Heart left ventricle (tissue), 16 donors: ENCODE results near the gene UBXN4. TPM values are rescaled to one million over a fixed set of nuclear protein-coding genes. Genes with fewer than 3 reads are reported as not detected.

Source experiments
- ATAC-seq, 4 donors: fragments of 200-7000 bp; cut with Tn5 transposase; one replicate each; pipeline ENCODE4 v1.9.1; 2020 to 2022; ENCODE audit warnings: moderate library complexity in 4 of 4, mild to moderate bottlenecking in 3 of 4, moderate number of reproducible peaks in 1 of 4
- DNase-seq, 5 donors: peaks; one replicate each; pipeline ENCODE4 v3.0.0-alpha.2; 2020
- H3K27ac ChIP-seq, 12 donors: fragments of 200-600 bp; sonication (generic) in 4 of 12; one replicate each; pipeline versions ENCODE4 v1.5.0 to v1.8.0; 2016 to 2022; ENCODE audit warnings: mild to moderate bottlenecking in 2 of 12
- H3K27me3 ChIP-seq, 9 donors: fragments of 200-600 bp; sonication (generic) in 2 of 9; one replicate each; pipeline versions ENCODE4 v1.5.1 to v1.8.0; 2016 to 2022; ENCODE audit warnings: mild to moderate bottlenecking in 3 of 9
- H3K36me3 ChIP-seq, 9 donors: fragments of 200-600 bp; sonication (generic) in 2 of 9; one replicate each; pipeline versions ENCODE4 v1.5.0 to v1.8.0; 2018 to 2022; ENCODE audit warnings: mild to moderate bottlenecking in 2 of 9
- H3K4me1 ChIP-seq, 12 donors: fragments of 200-600 bp; sonication (generic) in 4 of 12; one replicate each; pipeline versions ENCODE4 v1.5.0 to v1.8.0; 2016 to 2022; ENCODE audit warnings: mild to moderate bottlenecking in 3 of 12
- H3K4me3 ChIP-seq, 12 donors: fragments of 200-600 bp; sonication (generic) in 4 of 12; one replicate each; pipeline versions ENCODE4 v1.5.0 to v1.8.0; 2017 to 2022; ENCODE audit warnings: mild to moderate bottlenecking in 9 of 12, moderate library complexity in 4 of 12
- H3K9me3 ChIP-seq, 12 donors: fragments of 200-600 bp; sonication (generic) in 4 of 12; one replicate each; pipeline versions ENCODE4 v1.5.0 to v1.8.0; 2016 to 2022; ENCODE audit warnings: mild to moderate bottlenecking in 1 of 12
- POLR2A ChIP-seq, 2 donors: fragments of 450-650 bp; IDR thresholded peaks; one replicate each; pipeline ENCODE4 v1.6.1; 2017; ENCODE audit warnings: antibody characterized with exemption in 2 of 2, mild to moderate bottlenecking in 2 of 2, moderate library complexity in 2 of 2
- WGBS, 4 donors: extraction: QIAGEN DNeasy Blood & Tissue Kit in 2 of 4; methylation state at CpG; one replicate each; pipeline versions ENCODE4 v1.1.5 to v1.1.7; 2013 to 2018; 5-methylcytosine and 5-hydroxymethylcytosine counted together
- intact Hi-C, 10 donors: fragments of 100-400 bp; cut with DNase I; formaldehyde crosslinking; loops; one replicate each; pipeline versions ENCODE4 v1.11.1 to v1.14.2; 2022
- polyA plus RNA-seq, 2 donors: library from polyadenylated mRNA; stranded (reverse); fragments of 200-250 nt; gene quantifications; one replicate each; pipeline ENCODE4 v1.2.3, GENCODE V29; 2013
- total RNA-seq, 9 donors: library from RNA; depleted of rRNA in 2 of 9; stranded (reverse); fragments of >200 nt in 2 of 9; fragmentation: NEBNext Ultra II Directional in 3 of 9; extraction: Animal tissue kit (Norgen Biotek cat#: 25700) in 3 of 9; gene quantifications; one replicate each; pipeline versions ENCODE4 v1.1.0 to v1.2.4, GENCODE V29; 2016 to 2023
- TF ChIP-seq, protein P1 (sequence below), 12 donors: fragments of 200-600 bp; sonication (generic) in 4 of 12; IDR thresholded peaks; one replicate each; pipeline versions ENCODE4 v1.5.0 to v1.8.0; 2018 to 2022; ENCODE audit warnings: antibody characterized with exemption in 12 of 12, mild to moderate bottlenecking in 5 of 12
- donor health status: ischemic (EF 13 %, LVEDD 7.1; RV severe dilation, severe dysfunction).
- donor health status: healthy with polysubstance abuse.
- donor health status: DM: no; HTN: yes; CAD: no.
- donor health status: DM: no; HTN: no; CAD: no.
- donor health status: ischemic (EF 25% LVEDD 6.9; RV normal size, moderate dysfunction).
- donor health status: ischemic (EF 25% LVEDD 5.7; RV mildly dilated, moderate dysfunction).
- donor health status: healthy.
- donor health status: DM: yes; HTN: yes; CAD: no.
- donor health status: ischemic (EF 35%, LVEDD 5.7; RV mildly dilated, moderate dysfunction).
- donor health status: nonischemic (EF 11% LVEDD 7.7; RV severe dilation, severe dysfunction).
- donor health status: DM: yes; HTN: yes; CAD: no.
- donor health status: PGD.
- donor health status: ischemic (EF 29% LVEDD 5.4; RV normal size, mild dysfunction).
- donor health status: nonischemic (EF 23%, LVEDD 6.1; RV moderate dilation, normal function).

UBXN4 gene
- total and polyA plus RNA-seq, 11 donors, result 28.2 to 90.5 (median 54.6) TPM

DNA sequence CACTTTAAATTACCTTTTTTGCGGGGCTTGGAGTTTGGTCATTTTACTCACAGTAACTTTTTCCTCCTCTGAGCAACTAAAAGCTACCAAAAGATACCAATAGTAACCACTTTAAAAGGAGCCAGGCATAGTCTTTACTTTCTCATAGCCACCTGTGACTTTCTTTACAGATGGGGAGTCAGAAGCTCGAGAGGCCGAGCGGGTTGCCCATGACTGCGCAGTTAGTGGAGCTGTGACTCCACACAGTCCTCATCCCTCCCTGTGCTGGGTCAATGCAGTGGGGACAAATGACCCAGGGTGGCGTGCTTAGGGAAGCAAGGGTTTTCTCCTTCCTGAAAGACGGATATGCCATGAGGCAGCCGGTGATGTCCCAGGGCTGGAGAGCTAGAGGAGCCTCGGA, 83.5 kb downstream of the UBXN4 start:
- ATAC-seq, result no peak
- TF ChIP-seq, protein P1, sequence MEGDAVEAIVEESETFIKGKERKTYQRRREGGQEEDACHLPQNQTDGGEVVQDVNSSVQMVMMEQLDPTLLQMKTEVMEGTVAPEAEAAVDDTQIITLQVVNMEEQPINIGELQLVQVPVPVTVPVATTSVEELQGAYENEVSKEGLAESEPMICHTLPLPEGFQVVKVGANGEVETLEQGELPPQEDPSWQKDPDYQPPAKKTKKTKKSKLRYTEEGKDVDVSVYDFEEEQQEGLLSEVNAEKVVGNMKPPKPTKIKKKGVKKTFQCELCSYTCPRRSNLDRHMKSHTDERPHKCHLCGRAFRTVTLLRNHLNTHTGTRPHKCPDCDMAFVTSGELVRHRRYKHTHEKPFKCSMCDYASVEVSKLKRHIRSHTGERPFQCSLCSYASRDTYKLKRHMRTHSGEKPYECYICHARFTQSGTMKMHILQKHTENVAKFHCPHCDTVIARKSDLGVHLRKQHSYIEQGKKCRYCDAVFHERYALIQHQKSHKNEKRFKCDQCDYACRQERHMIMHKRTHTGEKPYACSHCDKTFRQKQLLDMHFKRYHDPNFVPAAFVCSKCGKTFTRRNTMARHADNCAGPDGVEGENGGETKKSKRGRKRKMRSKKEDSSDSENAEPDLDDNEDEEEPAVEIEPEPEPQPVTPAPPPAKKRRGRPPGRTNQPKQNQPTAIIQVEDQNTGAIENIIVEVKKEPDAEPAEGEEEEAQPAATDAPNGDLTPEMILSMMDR (IDR thresholded peaks at IDR 0.05), result no peak
- no peak for TF ChIP-seq POLR2A (IDR thresholded peaks at IDR 0.05)
- Histone ChIP-seq H3K36me3 (no peaks in the 10 kb centered on the region), H3K27me3 (peaks cover 0 to 4% (median 0%) of the 10 kb centered on the region in 9 donors), H3K27ac (peak overlapping the region in 1 of 12 donors; percentile 33), H3K4me3 (no peak overlapping the region), H3K9me3 (peaks cover 0 to 11% (median 3%) of the 10 kb centered on the region in 12 donors), H3K4me1 (peaks cover 0 to 5% (median 0%) of the 10 kb centered on the region in 12 donors)
- 77 to 87% (median 80%) methylated on average over 9 of the region's 9 CpGs for WGBS, 4 donors
- intact Hi-C loops, result no loop called here
- no peak for DNase-seq

DNA sequence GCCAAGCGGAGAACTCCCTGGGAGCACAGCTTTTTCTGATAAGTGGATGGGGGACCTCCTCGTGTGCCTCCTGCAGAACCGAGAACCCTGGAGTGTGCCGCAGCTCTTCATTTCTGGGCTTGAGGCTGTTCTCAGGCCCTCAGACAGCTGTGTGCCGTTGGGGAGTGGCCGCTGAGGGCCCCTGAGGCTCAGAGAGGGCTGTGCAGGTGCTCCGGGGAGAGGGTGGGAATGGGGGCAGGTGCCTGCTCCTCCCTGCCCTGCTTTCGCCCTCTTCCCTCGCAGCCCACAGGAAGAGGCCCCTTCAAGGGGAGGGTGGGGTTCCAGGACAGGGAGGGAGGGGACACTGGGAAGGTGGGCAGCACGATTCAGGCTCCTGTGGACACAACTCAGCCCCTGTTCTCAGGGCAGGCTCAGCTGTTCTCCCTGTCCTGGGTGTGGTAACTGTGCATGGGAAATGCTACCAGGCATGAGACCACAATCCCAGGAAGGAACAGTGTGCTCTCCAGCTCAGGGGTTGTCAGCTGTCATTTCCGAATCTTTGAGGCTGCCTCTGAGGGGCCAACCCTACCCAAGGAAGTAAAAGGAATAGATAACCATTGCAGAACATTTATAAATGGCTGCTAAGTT, 84.0 kb downstream of the UBXN4 start:
- Histone ChIP-seq H3K27ac (peak overlapping the region in 1 of 12 donors; percentile 33), H3K27me3 (peaks cover 0 to 4% (median 0%) of the 10 kb centered on the region in 9 donors), H3K36me3 (no peaks in the 10 kb centered on the region), H3K9me3 (peaks cover 0 to 11% (median 3%) of the 10 kb centered on the region in 12 donors), H3K4me3 (no peak overlapping the region), H3K4me1 (peaks cover 0 to 5% (median 0%) of the 10 kb centered on the region in 12 donors)
- ATAC-seq (peak; percentile 20 to 70 (median 59)), DNase-seq (no peak)
- WGBS, 4 donors, result 33 to 51% (median 47%) methylated on average over 10 to 11 of the region's 11 CpGs
- TF ChIP-seq, protein P1 (IDR thresholded peaks at IDR 0.05), result no peak
- no peak for TF ChIP-seq POLR2A (IDR thresholded peaks at IDR 0.05)
- intact Hi-C loops, result no loop called here

DNA sequence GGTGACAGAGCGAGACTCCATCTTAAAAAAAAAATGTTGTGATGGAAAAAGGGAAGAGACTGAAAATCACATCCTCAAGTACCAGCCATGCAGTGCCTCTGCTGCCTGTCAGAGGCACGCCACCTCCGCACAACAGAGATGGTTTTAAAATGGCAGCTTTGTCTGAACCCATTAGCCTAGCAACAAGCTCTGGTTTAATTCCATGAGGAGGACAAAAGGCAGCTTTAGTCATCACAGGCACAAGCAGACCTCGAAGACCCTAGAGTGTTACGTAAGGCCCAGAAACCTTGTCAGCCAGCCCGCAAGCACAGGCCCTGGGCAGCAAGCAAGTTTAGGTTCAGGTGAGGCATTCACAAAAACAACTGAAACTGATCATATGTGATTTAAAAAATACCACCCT, 84.9 kb downstream of the UBXN4 start:
- Histone ChIP-seq H3K4me3 (no peak overlapping the region), H3K9me3 (peaks cover 0 to 11% (median 3%) of the 10 kb centered on the region in 12 donors), H3K27me3 (peaks cover 0 to 4% (median 0%) of the 10 kb centered on the region in 9 donors), H3K36me3 (no peaks in the 10 kb centered on the region), H3K4me1 (peaks cover 0 to 5% (median 0%) of the 10 kb centered on the region in 12 donors), H3K27ac (no peak overlapping the region)
- TF ChIP-seq, protein P1 (IDR thresholded peaks at IDR 0.05), result no peak
- no peak for TF ChIP-seq POLR2A (IDR thresholded peaks at IDR 0.05)
- intact Hi-C loops, result no loop called here
- ATAC-seq (no peak), DNase-seq (no peak)
- 93 to 96% (median 94%) methylated on average over 6 of the region's 6 CpGs for WGBS, 4 donors

DNA sequence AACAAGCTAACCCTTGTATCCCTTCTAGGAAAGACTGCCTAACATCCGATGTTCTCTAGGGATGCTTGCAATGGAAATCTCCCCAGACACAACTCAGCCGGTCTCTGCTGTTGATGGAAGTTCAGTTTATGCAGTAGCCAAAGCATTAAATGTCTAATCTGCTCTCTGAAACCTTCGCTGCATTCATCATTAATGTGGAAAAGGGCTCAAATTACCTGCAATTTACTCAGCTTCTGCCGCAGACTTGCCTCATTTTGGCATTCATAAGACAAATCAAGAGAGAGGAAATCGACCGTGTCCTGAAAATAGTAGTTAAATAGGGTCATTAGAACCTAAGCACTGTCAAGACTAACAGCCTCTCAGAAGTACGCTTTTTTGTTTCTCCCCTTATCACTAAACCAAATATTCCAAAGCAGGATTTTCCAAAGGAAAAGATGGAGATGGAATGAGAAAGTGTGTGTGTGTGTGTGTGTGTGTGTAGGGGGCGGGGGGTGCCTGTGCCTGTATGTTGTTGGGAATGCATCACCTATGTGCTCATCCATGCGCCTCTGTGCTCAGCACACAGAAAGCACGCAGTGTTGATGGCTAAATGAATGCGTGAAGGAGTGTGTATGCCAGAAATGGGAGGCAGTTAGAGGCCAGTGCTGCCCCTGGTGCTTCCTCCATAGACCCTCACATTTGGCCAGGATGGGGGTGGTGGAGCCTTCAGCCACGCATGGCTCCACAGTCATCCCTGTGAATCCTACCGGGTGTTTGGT, 87.9 kb downstream of the UBXN4 start:
- intact Hi-C loops, result no loop called here
- Histone ChIP-seq H3K9me3 (no peaks in the 10 kb centered on the region), H3K4me1 (peaks cover 0 to 5% (median 0%) of the 10 kb centered on the region in 12 donors), H3K27ac (no peak overlapping the region), H3K27me3 (peaks cover 0 to 4% (median 0%) of the 10 kb centered on the region in 9 donors), H3K36me3 (no peaks in the 10 kb centered on the region), H3K4me3 (no peak overlapping the region)
- 84 to 86% (median 85%) methylated on average over 13 of the region's 13 CpGs for WGBS, 4 donors
- DNase-seq (no peak), ATAC-seq (no peak)
- TF ChIP-seq, protein P1 (IDR thresholded peaks at IDR 0.05), result no peak
- no peak for TF ChIP-seq POLR2A (IDR thresholded peaks at IDR 0.05)
